ENCODE data around the gene SKOR1. TPM values are rescaled to one million over a fixed set of nuclear protein-coding genes. Genes with fewer than 3 reads are reported as not detected.

The SKOR1 gene
- total and polyA plus RNA-seq, 2 of the 13 experiments (the other 11 are each of a cell fraction or from before 2014, with no cell fraction given): 0.09 to 0.11 TPM

DNA sequence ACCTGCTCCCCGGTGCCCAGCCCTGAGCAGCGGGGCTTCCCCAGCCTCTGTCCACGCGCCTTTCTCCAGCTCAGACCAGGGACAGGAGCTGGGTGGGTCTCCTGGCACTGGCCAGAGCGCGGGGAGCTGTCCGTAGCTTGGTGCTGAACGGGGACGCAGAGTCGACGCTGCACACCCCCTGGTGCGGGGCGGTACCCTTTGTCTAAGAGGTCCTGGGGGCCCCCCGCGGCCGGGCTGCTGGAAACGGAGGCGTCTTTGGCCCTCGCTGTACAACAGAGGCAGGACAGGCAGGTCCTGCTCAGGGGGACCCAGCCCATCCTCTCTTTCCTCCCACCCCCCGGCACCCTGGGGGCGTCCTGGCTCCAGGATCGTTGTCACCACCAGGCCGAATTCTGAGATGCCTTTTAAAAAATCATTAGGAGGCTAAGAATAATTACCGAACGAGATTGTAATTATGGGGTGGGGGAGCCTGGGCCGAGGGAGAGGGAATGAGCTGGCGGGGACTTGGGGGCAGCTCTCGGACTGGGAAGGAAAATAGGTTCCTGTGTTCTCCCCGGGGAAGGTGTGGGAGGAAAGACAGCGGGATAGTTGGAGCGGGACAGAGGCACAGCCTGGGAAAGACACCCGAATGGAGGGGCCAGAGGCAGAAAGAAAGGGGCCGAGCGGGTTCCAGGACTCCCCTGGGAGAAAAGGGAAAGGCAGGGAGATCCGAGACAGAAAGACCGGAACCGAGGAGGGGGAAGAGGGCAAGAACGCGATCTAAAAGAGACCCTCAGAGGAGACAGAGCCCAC, 4.1 kb upstream of the SKOR1 start (continued):
- TF ChIP-seq ZSCAN20 (CRISPR knock-in tag; IDR thresholded peaks at IDR 0.05; ENCODE audit: borderline replicate concordance) (peak; percentile 66; the same call in 1 of the 2 replicates), ZNF331 (CRISPR knock-in tag; IDR thresholded peaks at IDR 0.05) (peak; percentile 59; the same call in 1 of the 2 replicates), ZNF720 (CRISPR knock-in tag; IDR thresholded peaks at IDR 0.05) (no peak), ZNF12 (CRISPR knock-in tag; IDR thresholded peaks at IDR 0.05) (0 out of 2 replicates have a peak, but pooled peaks have one; percentile 39), HES4 (CRISPR knock-in tag; IDR thresholded peaks at IDR 0.05; ENCODE audit: borderline replicate concordance) (0 out of 2 replicates have a peak, but pooled peaks have one; percentile 49), ZFY (CRISPR knock-in tag; IDR thresholded peaks at IDR 0.05) (peak; percentile 27; the same call in 1 of the 2 replicates), SIN3A (IDR thresholded peaks at IDR 0.05; ENCODE audit: borderline replicate concordance, low read depth, low read length) (peak; percentile 31; the same call in 1 of the 2 replicates), NKX3-1 (CRISPR knock-in tag; IDR thresholded peaks at IDR 0.05) (peak; percentile 75), HOXA3 (CRISPR knock-in tag; IDR thresholded peaks at IDR 0.05) (peak; percentile 51; the same call in 1 of the 2 replicates), ZNF75D (CRISPR knock-in tag; IDR thresholded peaks at IDR 0.05; ENCODE audit: borderline replicate concordance) (no peak), ZNF776 (CRISPR knock-in tag; IDR thresholded peaks at IDR 0.05) (no peak), ZNF121 (CRISPR knock-in tag; IDR thresholded peaks at IDR 0.05) (peak; percentile 75), ERF (CRISPR knock-in tag; IDR thresholded peaks at IDR 0.05) (peak; percentile 53; the same call in 1 of the 2 replicates), ZNF616 (CRISPR knock-in tag; IDR thresholded peaks at IDR 0.05; ENCODE audit: low read depth) (no peak), ZBTB7B (CRISPR knock-in tag; IDR thresholded peaks at IDR 0.05) (0 out of 2 replicates have a peak, but pooled peaks have one; percentile 54), MTF1 (CRISPR knock-in tag; IDR thresholded peaks at IDR 0.05) (0 out of 2 replicates have a peak, but pooled peaks have one; percentile 49), ZNF253 (CRISPR knock-in tag; IDR thresholded peaks at IDR 0.05; ENCODE audit: borderline replicate concordance) (no peak)
- TF ChIP-seq, protein P1, sequence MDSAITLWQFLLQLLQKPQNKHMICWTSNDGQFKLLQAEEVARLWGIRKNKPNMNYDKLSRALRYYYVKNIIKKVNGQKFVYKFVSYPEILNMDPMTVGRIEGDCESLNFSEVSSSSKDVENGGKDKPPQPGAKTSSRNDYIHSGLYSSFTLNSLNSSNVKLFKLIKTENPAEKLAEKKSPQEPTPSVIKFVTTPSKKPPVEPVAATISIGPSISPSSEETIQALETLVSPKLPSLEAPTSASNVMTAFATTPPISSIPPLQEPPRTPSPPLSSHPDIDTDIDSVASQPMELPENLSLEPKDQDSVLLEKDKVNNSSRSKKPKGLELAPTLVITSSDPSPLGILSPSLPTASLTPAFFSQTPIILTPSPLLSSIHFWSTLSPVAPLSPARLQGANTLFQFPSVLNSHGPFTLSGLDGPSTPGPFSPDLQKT (CRISPR knock-in tag; IDR thresholded peaks at IDR 0.05; ENCODE audit: borderline replicate concordance): no peak
- TF ChIP-seq, protein P2, sequence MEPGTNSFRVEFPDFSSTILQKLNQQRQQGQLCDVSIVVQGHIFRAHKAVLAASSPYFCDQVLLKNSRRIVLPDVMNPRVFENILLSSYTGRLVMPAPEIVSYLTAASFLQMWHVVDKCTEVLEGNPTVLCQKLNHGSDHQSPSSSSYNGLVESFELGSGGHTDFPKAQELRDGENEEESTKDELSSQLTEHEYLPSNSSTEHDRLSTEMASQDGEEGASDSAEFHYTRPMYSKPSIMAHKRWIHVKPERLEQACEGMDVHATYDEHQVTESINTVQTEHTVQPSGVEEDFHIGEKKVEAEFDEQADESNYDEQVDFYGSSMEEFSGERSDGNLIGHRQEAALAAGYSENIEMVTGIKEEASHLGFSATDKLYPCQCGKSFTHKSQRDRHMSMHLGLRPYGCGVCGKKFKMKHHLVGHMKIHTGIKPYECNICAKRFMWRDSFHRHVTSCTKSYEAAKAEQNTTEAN (CRISPR knock-in tag; conservative IDR thresholded peaks at IDR 0.05): 0 out of 2 replicates have a peak, but pooled peaks have one; percentile 69
- TF ChIP-seq, protein P3, sequence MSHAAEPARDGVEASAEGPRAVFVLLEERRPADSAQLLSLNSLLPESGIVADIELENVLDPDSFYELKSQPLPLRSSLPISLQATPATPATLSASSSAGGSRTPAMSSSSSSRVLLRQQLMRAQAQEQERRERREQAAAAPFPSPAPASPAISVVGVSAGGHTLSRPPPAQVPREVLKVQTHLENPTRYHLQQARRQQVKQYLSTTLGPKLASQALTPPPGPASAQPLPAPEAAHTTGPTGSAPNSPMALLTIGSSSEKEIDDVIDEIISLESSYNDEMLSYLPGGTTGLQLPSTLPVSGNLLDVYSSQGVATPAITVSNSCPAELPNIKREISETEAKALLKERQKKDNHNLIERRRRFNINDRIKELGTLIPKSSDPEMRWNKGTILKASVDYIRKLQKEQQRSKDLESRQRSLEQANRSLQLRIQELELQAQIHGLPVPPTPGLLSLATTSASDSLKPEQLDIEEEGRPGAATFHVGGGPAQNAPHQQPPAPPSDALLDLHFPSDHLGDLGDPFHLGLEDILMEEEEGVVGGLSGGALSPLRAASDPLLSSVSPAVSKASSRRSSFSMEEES (CRISPR knock-in tag; IDR thresholded peaks at IDR 0.05): peak; percentile 63; the same call in 1 of the 2 replicates
- TF ChIP-seq, protein P4, sequence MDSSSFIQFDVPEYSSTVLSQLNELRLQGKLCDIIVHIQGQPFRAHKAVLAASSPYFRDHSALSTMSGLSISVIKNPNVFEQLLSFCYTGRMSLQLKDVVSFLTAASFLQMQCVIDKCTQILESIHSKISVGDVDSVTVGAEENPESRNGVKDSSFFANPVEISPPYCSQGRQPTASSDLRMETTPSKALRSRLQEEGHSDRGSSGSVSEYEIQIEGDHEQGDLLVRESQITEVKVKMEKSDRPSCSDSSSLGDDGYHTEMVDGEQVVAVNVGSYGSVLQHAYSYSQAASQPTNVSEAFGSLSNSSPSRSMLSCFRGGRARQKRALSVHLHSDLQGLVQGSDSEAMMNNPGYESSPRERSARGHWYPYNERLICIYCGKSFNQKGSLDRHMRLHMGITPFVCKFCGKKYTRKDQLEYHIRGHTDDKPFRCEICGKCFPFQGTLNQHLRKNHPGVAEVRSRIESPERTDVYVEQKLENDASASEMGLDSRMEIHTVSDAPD (CRISPR knock-in tag; IDR thresholded peaks at IDR 0.05): no peak

All from HepG2 (cell line).